GM18951 (cell line): ENCODE data around the gene FARSA.
A peak's percentile ranks its signal among the peaks of the same experiment; 100 is the strongest.

Source experiments
- POLR2A ChIP-seq: IDR thresholded peaks from 4 replicates; pipeline ENCODE4 v1.6.1; 2011; ENCODE audit warnings: mild to moderate bottlenecking; ENCODE audit not compliant: insufficient read length, insufficient read depth; ENCODE audit errors: extremely low read depth
- in situ Hi-C: fragments of 300-500 bp; cut with MboI; formaldehyde crosslinking; loops from one replicate; pipeline ENCODE4 v1.12.0; 2022; ENCODE audit warnings: low sequenced_read_pairs, mixed read lengths, inconsistent platforms; ENCODE audit not compliant: unreplicated experiment

The FARSA gene

DNA sequence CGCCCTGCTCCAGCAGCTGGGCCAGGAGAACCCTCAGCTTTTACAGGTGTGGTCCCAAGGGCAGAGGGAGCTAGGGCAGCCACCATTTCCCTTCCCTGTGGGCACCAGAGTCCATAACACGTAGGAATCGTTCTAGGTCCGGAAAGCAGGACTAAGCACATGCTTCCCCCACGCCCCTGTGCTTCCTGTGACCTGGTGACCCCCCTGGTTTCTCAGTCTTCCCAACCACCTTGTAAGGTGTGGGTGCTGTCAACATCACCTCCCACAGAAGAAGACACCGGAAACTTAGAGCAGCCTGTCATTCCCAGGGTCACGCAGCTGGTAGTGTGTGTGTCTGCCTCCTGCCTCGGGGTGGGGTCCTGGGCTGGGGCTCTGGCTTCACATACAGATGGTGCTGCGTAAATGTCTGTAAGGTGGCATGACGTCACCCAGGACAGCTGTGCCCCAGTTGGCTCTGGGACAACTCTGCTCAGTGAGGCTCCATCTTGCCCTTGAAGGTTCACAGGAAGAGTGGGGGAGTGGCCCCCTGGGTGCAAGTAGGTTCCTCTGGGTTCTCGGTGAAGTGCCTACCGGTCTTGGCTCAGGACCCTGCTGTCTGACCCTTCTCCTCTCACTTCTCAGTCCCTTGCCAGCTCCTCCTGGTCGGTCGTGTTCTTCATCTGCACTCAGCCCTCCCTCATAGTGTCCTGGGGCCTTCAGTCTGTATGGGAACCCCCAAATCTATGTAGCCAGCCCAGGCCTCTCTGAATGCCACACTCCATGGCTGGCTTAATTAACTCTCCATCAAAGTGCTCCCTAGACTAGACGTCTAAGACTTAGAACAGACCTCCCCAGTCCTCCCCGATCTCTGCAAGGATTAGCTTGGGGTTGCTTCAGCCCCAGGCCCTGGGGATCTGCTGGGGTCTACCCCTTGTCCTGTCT is 16.1 kb upstream of the FARSA start:
- TF ChIP-seq POLR2A, result no peak
- in situ Hi-C loops, result no loop called here

DNA sequence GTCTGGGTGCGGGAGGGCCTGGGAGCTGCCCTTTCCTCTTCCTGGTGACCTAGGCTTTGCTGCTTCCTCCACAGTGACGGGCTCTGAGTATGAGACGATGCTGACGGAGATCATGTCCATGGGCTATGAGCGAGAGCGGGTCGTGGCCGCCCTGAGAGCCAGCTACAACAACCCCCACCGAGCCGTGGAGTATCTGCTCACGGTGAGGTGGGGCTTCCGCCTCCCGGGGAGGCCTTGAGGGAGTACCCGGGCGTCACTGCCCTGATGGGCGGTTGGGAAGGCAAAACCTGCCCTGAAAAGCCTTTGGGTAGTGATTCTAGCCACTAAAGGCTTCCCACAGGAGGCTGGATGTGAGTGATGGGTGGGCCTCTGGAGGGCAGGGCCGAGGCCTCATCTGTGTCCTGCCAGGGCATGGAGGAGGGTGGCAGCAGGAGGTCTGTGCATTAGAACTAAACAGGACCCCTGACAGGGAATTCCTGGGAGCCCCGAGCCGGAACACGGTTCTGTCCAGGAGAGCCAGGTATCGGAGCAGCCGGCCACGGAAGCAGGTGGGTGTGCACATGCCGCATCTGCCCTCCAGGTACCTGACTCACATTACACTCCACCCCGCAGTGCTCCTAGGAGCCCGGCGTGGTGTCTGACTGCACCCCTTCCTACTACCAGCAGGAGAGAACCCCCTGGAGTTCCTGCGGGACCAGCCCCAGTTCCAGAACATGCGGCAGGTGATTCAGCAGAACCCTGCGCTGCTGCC is 15.3 kb upstream of the FARSA start:
- in situ Hi-C loops, result no loop called here
- no peak for TF ChIP-seq POLR2A

DNA sequence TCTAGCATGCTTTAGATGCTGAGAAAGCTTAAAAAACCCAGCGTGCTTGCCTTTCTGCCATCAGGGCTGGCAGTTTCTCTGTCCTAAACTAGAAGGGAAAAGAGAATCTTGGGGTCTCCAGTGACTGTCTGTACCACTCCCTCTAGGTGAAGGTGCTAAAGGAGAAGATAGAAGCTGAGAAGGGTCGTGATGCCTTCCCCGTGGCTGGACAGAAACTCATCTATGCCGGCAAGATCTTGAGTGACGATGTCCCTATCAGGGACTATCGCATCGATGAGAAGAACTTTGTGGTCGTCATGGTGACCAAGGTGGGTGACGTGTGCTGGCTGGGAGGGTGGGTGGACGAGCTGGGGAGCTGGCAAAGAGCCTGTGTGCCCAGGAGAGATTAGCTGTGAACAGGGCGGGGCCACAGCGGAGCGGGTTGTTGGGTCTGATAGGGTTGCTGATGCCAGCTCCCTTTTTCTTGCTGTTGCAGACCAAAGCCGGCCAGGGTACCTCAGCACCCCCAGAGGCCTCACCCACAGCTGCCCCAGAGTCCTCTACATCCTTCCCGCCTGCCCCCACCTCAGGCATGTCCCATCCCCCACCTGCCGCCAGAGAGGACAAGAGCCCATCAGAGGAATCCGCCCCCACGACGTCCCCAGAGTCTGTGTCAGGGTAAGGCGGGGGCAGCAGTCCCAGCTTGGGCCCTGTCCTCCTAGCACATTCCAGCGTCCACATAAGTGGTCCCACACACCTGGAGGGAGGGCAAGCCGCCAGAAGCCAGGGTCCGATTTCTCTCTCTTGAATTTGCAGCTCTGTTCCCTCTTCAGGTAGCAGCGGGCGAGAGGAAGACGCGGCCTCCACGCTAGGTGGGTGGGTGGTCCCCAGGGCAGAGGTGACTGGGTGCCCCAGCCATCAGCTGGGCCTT is 14.4 kb upstream of the FARSA start:
- no peak for TF ChIP-seq POLR2A
- in situ Hi-C loops, result no loop called here

DNA sequence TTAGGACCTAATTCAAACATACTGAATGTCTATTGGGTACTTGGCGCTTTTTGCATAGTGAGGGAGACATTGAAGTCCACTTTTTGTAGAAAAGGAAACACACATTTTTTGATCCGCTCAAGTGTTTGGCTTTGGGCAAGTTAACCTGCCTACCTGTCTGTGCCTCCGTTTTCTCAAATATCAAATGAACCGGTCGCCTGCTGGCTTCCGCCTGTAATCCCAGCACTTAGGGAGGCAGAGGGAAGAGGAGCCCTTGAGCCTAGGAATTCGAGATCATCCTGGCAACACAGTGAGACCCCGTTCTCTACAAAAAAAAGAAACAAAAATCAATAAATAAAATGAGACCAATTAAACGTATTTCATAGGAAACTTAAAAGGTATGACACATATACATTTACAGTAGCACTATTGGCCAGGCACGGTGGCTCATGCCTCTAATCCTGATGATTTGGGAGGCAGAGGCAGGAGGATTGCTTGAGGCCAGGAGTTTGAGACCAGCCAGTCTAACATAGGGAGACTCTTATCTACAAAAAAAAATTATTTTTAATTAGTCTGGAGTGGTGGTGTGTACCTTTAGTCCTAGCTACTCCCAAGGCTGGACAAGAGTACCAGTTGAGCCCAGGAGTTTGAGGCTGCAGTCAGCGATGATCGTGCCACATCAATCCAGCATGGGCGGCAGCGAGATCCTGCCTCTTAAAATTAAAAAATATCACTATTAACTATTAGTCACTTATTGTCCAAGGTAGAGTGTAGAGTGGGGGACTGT is 13.4 kb upstream of the FARSA start:
- in situ Hi-C loops, result no loop called here
- no peak for TF ChIP-seq POLR2A

DNA sequence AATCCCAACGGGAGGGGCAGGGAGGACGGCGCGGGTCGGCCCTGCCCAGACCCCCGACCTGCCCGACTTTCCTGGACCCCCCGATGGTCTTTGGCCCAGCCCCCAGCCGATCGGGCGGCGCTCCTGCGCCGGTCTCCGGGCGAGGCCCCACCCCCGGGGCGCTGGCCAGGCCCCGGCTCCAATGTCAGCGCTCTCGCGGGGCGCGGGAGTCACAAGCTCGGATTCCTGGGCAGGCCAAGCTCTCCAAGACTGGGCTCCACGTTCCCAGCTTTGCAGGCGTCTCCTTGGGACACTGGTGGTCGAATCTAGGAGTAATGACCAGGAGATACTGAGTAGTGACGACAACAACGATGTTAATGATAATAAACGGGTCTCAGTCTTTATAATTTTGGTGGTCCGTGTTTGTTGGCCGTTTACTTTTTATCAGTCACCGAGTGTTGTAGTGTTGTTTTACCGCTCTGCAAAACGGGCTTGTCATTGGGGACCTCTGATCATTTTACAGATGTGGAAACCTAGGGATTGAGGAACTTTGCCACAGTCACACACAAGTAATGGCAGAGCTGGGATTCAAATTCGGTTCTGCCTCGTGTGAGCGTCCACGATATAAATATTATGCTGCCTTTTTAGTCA is 12.7 kb upstream of the FARSA start:
- in situ Hi-C loops, result no loop called here
- TF ChIP-seq POLR2A, result no peak

DNA sequence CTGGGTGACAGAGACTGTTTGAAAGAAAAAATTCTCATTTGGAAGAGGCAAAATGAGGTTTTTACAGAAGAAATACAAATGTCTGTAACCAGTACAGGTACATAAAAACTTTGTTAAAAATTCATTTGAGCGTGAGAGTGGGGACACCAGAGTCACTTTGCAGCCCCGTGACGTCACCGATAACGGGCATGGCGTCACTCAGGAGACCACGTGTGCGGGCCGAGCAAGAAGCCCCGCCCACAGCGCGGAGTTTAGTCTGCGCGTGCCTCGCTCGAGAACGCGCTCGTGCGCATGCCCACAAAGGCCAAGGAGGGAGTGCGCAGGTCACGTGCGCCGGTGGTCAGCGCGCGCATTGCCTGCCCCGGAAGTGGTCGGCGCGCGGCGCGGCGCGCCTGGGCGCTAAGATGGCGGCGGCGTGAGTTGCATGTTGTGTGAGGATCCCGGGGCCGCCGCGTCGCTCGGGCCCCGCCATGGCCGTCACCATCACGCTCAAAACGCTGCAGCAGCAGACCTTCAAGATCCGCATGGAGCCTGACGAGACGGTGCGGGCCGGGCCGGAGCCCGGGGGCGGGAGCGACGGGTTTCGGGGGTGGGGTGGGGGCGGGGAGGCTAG is 12.1 kb upstream of the FARSA start, which contains the start of gene RAD23A:
RAD23A (plus strand) TSS at position 384 of the 613 bp plus-strand sequence; CDS start at position 471, 87 bp downstream.
- in situ Hi-C loops, result no loop called here
- TF ChIP-seq POLR2A, result peak; percentile 94

DNA sequence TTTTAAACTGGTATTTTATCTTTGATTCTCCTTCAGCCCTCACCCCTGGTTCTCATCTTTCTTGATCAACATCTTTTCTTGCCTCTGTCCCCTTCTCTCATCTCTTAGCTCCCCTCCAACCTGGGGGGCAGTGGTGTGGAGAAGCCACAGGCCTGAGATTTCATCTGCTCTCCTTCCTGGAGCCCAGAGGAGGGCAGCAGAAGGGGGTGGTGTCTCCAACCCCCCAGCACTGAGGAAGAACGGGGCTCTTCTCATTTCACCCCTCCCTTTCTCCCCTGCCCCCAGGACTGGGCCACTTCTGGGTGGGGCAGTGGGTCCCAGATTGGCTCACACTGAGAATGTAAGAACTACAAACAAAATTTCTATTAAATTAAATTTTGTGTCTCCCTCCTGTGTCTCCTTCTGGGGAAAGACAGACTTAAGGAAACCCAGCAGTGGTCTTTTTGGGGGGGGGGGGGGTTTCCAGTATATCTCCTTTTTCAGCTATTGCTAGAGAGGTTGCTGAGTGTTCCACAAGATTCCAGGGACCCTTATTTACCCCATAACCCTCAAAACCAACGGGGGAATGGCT is 10.7 kb upstream of the FARSA start:
- TF ChIP-seq POLR2A, result no peak
- in situ Hi-C loops, result no loop called here

DNA sequence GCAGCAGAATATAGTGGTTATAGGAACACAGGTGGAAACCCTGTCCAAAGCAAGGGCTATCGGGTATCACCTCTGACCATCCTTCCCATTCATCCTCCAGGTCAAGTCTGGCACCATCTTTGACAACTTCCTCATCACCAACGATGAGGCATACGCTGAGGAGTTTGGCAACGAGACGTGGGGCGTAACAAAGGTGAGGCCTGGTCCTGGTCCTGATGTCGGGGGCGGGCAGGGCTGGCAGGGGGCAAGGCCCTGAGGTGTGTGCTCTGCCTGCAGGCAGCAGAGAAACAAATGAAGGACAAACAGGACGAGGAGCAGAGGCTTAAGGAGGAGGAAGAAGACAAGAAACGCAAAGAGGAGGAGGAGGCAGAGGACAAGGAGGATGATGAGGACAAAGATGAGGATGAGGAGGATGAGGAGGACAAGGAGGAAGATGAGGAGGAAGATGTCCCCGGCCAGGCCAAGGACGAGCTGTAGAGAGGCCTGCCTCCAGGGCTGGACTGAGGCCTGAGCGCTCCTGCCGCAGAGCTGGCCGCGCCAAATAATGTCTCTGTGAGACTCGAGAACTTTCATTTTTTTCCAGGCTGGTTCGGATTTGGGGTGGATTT is 10.0 kb upstream of the FARSA start:
- in situ Hi-C loops, result no loop called here

DNA sequence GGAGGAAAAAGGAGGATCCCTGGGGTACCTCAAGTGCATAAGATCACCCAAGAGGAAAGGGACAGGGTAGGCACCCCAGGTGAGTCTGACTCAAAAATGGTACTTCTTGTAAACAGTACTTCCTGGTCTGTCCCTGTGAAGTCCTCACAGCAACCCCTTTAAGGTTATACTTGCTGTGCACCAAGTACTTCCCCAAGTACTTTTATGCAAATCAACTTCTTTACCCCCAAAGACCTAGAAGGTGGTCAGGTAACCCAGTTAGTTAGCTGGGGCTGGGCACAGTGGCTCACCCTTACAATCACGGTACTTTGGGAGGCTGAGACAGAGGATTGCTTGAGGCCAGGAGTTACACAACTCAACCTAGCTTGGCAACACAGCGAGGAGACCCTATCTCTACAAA is 7.4 kb upstream of the FARSA start:
- no peak for TF ChIP-seq POLR2A
- in situ Hi-C loops, result no loop called here

More for the DNA sequence above, 10.0 kb upstream of the FARSA start:
- TF ChIP-seq POLR2A, result no peak

DNA sequence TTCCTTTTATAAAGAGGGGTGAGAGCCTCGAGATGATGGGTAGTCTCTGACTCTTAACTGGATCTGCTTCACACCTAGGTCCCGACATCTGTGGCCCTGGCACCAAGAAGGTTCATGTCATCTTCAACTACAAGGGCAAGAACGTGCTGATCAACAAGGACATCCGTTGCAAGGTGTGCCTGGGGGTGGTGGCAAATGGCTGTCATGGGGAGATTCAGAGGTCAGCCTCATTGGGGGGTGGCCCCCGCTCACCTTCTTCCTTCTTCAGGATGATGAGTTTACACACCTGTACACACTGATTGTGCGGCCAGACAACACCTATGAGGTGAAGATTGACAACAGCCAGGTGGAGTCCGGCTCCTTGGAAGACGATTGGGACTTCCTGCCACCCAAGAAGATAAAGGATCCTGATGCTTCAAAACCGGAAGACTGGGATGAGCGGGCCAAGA is 6.5 kb upstream of the FARSA start:
- in situ Hi-C loops, result no loop called here
- peak; percentile 17 for TF ChIP-seq POLR2A
